CD8-positive, alpha-beta memory T cell (primary cell): ENCODE measurements around the gene PRDX5. TPM values are rescaled to one million over a fixed set of nuclear protein-coding genes. Genes with fewer than 3 reads are reported as not detected.
A peak's percentile ranks its signal among the peaks of the same experiment; 100 is the strongest.

Experiments used
- CTCF ChIA-PET: fragments of 350-600 bp; sonication (Branson Sonifier 250); formaldehyde crosslinking; loops from one replicate; lab custom pipeline; 2021; ENCODE audit warnings: antibody characterized with exemption; lab: Charles Lee
- POLR2A ChIA-PET: fragments of 350-600 bp; sonication (Branson Sonifier 250); formaldehyde crosslinking; loops from one replicate; lab custom pipeline; 2021; ENCODE audit warnings: antibody characterized with exemption; lab: Charles Lee
- DNase-seq, 5 donors: peaks; one replicate each; pipeline versions ENCODE4 v3.0.0 to v3.0.0-alpha.2; 2020 to 2022; ENCODE audit warnings: mixed read lengths in 1 of 5
- H3K27ac ChIP-seq: one replicate; pipeline ENCODE4 v1.7.0; 2013; ENCODE audit warnings: low read depth, mild to moderate bottlenecking, low read length, moderate library complexity
- H3K27me3 ChIP-seq: 2 replicates; pipeline ENCODE4 v1.7.0; 2013; ENCODE audit warnings: low read length, mild to moderate bottlenecking; ENCODE audit not compliant: insufficient read depth, poor library complexity, severe bottlenecking
- H3K36me3 ChIP-seq: 2 replicates; pipeline ENCODE4 v1.7.0; 2013; ENCODE audit warnings: mild to moderate bottlenecking, low read length, moderate library complexity; ENCODE audit not compliant: insufficient read depth
- H3K4me1 ChIP-seq: 2 replicates; pipeline ENCODE4 v1.7.0; 2013; ENCODE audit warnings: mild to moderate bottlenecking, low read length, moderate library complexity; ENCODE audit not compliant: insufficient read depth
- H3K4me3 ChIP-seq: 2 replicates; pipeline ENCODE4 v1.7.0; 2013; ENCODE audit warnings: mild to moderate bottlenecking, low read length
- H3K9me3 ChIP-seq: 2 replicates; pipeline ENCODE4 v1.7.0; 2013; ENCODE audit warnings: mild to moderate bottlenecking, low read length
- H3K27ac Mint-ChIP-seq, 8 donors: one replicate each; pipeline ENCODE4 v1.8.0; 2020 to 2021; ENCODE audit warnings: mixed read lengths in 8 of 8, mild to moderate bottlenecking in 6 of 8, inconsistent platforms in 3 of 8, moderate library complexity in 3 of 8
- H3K27me3 Mint-ChIP-seq, 2 donors: one replicate each; pipeline ENCODE4 v1.8.0; 2020 to 2021; ENCODE audit warnings: mixed read lengths in 2 of 2, mild to moderate bottlenecking in 1 of 2, moderate library complexity in 1 of 2
- H3K36me3 Mint-ChIP-seq, 3 donors: one replicate each; pipeline ENCODE4 v1.8.0; 2020 to 2021; ENCODE audit warnings: mixed read lengths in 3 of 3, inconsistent platforms in 1 of 3, mild to moderate bottlenecking in 1 of 3
- H3K4me1 Mint-ChIP-seq, 3 donors: one replicate each; pipeline ENCODE4 v1.8.0; 2020 to 2021; ENCODE audit warnings: mixed read lengths in 3 of 3, inconsistent platforms in 1 of 3, mild to moderate bottlenecking in 1 of 3
- H3K4me3 Mint-ChIP-seq, 7 donors: one replicate each; pipeline ENCODE4 v1.8.0; 2020 to 2021; ENCODE audit warnings: mixed read lengths in 7 of 7, mild to moderate bottlenecking in 6 of 7, moderate library complexity in 4 of 7, inconsistent platforms in 2 of 7
- H3K9me3 Mint-ChIP-seq, 5 donors: one replicate each; pipeline ENCODE4 v1.8.0; 2020 to 2022; ENCODE audit warnings: mixed read lengths in 5 of 5, mild to moderate bottlenecking in 3 of 5, moderate library complexity in 2 of 5, inconsistent platforms in 1 of 5
- polyA plus RNA-seq: library from polyadenylated mRNA; unstranded; fragments of 300-500 nt; fragmentation: Illumina TruSeq; gene quantifications from one replicate; pipeline ENCODE4 v1.2.3, GENCODE V29; 2021
- total RNA-seq, 2 experiments: library from RNA; stranded (reverse); gene quantifications; one replicate each; pipeline ENCODE4 v1.2.3, GENCODE V29; 2021

Gene PRDX5
- total and polyA plus RNA-seq, 3 experiments from 2014 or later = 114 to 170 (median 126) TPM

DNA sequence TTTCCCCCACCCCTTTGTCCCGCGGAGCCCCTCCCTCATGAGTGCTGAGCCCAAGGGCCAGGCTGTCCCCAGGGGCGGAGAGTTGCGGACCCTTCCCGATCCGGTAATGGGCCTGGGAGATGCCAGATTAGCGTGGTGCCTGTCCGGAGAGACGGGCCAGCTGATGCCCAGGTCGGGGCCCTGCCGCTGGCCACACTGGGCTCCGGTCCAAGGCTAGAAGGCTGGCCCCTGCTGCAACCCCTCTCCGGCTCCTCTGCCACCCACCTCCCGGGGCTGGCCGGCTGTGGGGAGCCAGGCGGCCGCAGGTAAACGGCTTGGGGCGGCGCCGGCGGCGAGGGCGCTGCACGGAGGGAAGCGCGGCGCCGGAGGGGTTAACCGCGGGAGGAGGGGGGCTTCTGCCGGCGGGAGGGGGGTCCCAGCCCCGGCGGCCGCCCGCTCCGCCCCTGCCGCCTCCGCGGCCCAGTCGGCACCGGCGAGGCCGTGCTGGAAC, 26.6 kb upstream of the PRDX5 start, which contains the start of gene KCNK4:
KCNK4 (plus strand) TSS at position 41 of the 490 bp plus-strand sequence. CDS start 1,717 bp downstream, outside the sequence.
- peaks cover 5 to 16% (median 9%) of the 10 kb centered on the region in 3 donors for H3K4me1 Mint-ChIP-seq
- ChIA-PET CTCF (interaction anchor here (1.5 kb wide), 1 partner anchor 13 kb away, joined by 6 read pairs; no protein-coding TSS in a partner anchor), POLR2A (no interaction called here)
- Histone ChIP-seq H3K4me3 (no peak within 1 kb of the TSS), H3K36me3 (no peaks in the 10 kb centered on the region), H3K9me3 (no peaks in the 10 kb centered on the region), H3K27me3 (peaks cover 38% of the 10 kb centered on the region), H3K27ac (no peak within 1 kb of the TSS), H3K4me1 (peaks cover 2% of the 10 kb centered on the region)
- peak within 1 kb of the TSS in 2 of 8 donors; percentile 29 to 36 for H3K27ac Mint-ChIP-seq
- H3K36me3 Mint-ChIP-seq = no peaks in the 10 kb centered on the region
- no peak for DNase-seq
- peaks cover 36 to 42% of the 10 kb centered on the region in 2 donors for H3K27me3 Mint-ChIP-seq
- H3K4me3 Mint-ChIP-seq = peak within 1 kb of the TSS in 6 of 7 donors; percentile 45 to 76 (median 68)
- H3K9me3 Mint-ChIP-seq = peaks cover 0 to 2% (median 0%) of the 10 kb centered on the region in 5 donors

DNA sequence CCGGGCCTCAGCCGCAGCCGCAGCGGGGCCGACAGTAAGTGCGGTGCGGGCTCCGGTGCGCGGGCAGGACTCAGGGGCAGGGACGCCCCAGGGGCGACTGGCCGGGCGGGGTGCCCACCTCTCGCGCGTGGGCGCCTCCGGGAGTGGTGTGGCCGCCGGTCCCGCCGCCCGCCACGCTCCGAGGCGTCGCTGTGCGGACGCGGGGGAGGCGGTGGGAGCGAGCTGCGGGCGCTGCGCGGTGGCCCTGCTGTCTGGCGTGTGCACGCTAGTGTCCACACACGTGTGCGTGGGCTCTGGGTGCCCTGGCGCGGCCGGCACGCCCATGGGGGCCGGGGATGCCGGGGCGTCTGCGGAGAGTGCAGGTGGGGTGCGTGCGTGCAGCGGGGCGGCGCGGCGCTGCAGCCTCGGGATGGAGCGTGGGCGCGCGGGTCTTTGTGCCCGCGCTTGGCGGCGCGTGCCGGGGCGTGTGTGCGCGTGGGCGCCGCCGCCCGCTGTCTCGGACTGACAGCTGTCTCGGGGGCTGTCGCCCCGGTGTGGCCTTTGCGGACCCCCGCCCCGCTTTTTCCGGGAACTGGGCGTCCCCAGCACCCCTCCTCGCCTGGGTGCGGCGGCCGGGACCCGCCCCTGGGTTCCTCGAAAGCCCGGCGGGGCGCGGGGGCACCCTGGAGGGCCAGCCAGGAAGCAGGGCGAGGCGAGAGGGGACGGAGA, 26.0 kb upstream of the PRDX5 start:
- ChIA-PET CTCF (interaction anchor here (1.6 to 2.0 kb wide), 2 partner anchors 9 to 12 kb away, joined by 3 to 13 read pairs; partner anchors contain the start of gene CATSPERZ), POLR2A (interaction anchor here (0.5 to 1.0 kb wide), 2 partner anchors 9 to 20 kb away, joined by 3 read pairs; no protein-coding TSS in a partner anchor)
- Mint-ChIP-seq H3K36me3 (no peaks in the 10 kb centered on the region), H3K4me1 (peaks cover 0 to 10% (median 4%) of the 10 kb centered on the region in 3 donors), H3K27me3 (peaks cover 41 to 47% of the 10 kb centered on the region in 2 donors), H3K27ac (no peak overlapping the region), H3K4me3 (peak overlapping the region in 1 of 7 donors; percentile 41), H3K9me3 (peaks cover 0 to 2% (median 0%) of the 10 kb centered on the region in 5 donors)
- Histone ChIP-seq H3K4me1 (no peaks in the 10 kb centered on the region), H3K4me3 (no peak overlapping the region), H3K27me3 (peaks cover 44% of the 10 kb centered on the region), H3K9me3 (no peaks in the 10 kb centered on the region), H3K36me3 (no peaks in the 10 kb centered on the region), H3K27ac (no peak overlapping the region)
- peak in 2 of 5 donors; percentile 23 to 36 for DNase-seq

DNA sequence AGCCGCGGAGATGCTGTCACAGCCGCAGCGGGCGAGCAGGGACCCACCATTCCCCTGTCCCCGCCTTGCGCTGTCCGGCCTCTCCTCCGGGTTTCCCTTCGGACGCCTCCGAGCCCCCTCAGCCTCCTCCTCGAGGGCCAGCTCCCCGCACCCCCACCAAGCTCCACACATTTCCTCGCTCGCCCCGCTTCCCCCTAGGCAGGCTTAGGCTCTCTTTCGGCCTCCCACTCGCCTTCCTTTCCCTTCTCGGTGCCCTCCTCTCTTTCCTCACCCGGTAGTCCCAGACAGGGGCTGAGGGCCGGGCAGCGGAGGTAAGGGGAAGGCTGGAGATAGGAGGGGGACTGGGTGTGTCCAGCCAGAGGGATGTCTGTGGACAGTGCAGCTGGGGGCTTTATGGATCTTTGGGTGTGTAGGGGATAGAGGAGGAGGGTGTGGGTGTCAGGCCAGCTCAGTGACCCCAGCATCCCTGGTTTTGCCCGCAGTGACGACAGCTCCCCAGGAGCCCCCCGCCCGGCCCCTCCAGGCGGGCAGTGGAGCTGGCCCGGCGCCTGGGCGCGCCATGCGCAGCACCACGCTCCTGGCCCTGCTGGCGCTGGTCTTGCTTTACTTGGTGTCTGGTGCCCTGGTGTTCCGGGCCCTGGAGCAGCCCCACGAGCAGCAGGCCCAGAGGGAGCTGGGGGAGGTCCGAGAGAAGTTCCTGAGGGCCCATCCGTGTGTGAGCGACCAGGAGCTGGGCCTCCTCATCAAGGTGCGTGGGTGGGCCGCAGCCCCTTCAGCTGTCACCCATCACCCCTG, 25.3 kb upstream of the PRDX5 start:
- Histone ChIP-seq H3K9me3 (no peaks in the 10 kb centered on the region), H3K36me3 (no peaks in the 10 kb centered on the region), H3K4me3 (no peak overlapping the region), H3K27me3 (peaks cover 52% of the 10 kb centered on the region), H3K4me1 (no peaks in the 10 kb centered on the region), H3K27ac (no peak overlapping the region)
- H3K27me3 Mint-ChIP-seq = peaks cover 49 to 55% of the 10 kb centered on the region in 2 donors
- H3K27ac Mint-ChIP-seq = no peak overlapping the region
- no peak for DNase-seq
- CTCF ChIA-PET = interaction anchor here (1.6 to 2.0 kb wide), 2 partner anchors 8 to 11 kb away, joined by 3 to 13 read pairs; partner anchors contain the start of gene CATSPERZ
- peaks cover 0 to 2% (median 0%) of the 10 kb centered on the region in 5 donors for H3K9me3 Mint-ChIP-seq
- no peaks in the 10 kb centered on the region for H3K36me3 Mint-ChIP-seq
- peak overlapping the region in 5 of 7 donors; percentile 16 to 70 (median 52) for H3K4me3 Mint-ChIP-seq
- peaks cover 0 to 10% (median 3%) of the 10 kb centered on the region in 3 donors for H3K4me1 Mint-ChIP-seq
- POLR2A ChIA-PET = interaction anchor here (0.5 to 1.0 kb wide), 2 partner anchors 8 to 21 kb away, joined by 3 read pairs; no protein-coding TSS in a partner anchor

DNA sequence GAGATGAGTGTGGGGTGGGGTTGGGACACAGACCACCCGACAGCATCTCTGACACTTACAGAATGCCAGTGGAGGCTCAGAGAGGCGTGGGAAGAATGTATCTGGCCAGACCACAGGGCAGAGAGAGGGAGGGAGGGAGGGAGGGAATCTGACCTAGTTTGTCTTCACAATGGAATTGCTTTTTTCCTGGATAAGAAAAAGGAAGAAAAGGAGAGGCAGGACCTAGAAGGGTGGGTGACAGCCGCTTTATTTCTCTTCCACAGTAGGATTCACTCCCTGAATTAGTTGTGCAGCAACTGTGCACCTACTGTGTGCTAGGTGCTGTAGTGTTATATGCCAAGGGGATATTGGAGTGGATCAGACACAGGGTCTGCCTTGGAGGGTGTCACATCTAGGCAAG, 23.1 kb upstream of the PRDX5 start:
- H3K36me3 ChIP-seq = no peaks in the 10 kb centered on the region
- no peak overlapping the region for H3K4me3 ChIP-seq
- no peak overlapping the region for H3K27ac ChIP-seq
- no peaks in the 10 kb centered on the region for H3K9me3 ChIP-seq
- ChIA-PET CTCF (interaction anchor here (1.9 kb wide), 1 partner anchor 90 kb away, joined by 8 read pairs; no protein-coding TSS in a partner anchor), POLR2A (interaction anchor here (0.6 kb wide), 1 partner anchor 9 kb away, joined by 7 read pairs; the partner anchor contains the start of gene GPR137)
- H3K9me3 Mint-ChIP-seq = peaks cover 0 to 2% (median 0%) of the 10 kb centered on the region in 5 donors
- no peak overlapping the region for H3K27ac Mint-ChIP-seq
- H3K4me1 ChIP-seq = peaks cover 3% of the 10 kb centered on the region
- peaks cover 3 to 22% (median 8%) of the 10 kb centered on the region in 3 donors for H3K4me1 Mint-ChIP-seq
- DNase-seq = no peak
- H3K27me3 ChIP-seq = peaks cover 72% of the 10 kb centered on the region
- peak overlapping the region in 1 of 7 donors; percentile 57 for H3K4me3 Mint-ChIP-seq
- no peaks in the 10 kb centered on the region for H3K36me3 Mint-ChIP-seq
- peaks cover 64 to 73% of the 10 kb centered on the region in 2 donors for H3K27me3 Mint-ChIP-seq

DNA sequence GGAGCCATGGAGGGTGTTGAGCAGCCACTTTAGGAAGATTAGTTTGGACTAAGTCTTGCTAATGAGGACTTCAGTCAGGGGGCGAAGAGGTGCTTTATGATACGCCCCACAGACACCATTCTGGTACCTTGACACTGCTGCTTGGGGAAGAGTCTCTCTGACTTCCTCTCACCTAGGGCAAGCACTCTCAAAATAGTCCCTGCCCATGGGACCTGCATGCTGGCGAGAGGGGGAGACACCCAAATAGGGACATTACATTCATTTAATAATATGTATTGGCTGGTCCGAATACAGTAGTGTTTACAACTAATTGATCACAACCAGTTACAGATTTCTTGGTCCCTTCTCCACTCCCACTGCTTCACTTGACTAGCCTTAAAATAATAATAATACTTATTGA, 22.2 kb upstream of the PRDX5 start:
- Histone ChIP-seq H3K36me3 (no peaks in the 10 kb centered on the region), H3K27ac (no peak overlapping the region), H3K4me1 (peaks cover 13% of the 10 kb centered on the region), H3K4me3 (no peak overlapping the region), H3K27me3 (peaks cover 76% of the 10 kb centered on the region), H3K9me3 (no peaks in the 10 kb centered on the region)
- no peaks in the 10 kb centered on the region for H3K36me3 Mint-ChIP-seq
- H3K9me3 Mint-ChIP-seq = peaks cover 0 to 2% (median 0%) of the 10 kb centered on the region in 5 donors
- CTCF ChIA-PET = interaction anchor here (1.9 kb wide), 1 partner anchor 91 kb away, joined by 8 read pairs; no protein-coding TSS in a partner anchor
- H3K4me3 Mint-ChIP-seq = no peak overlapping the region
- no peak overlapping the region for H3K27ac Mint-ChIP-seq
- POLR2A ChIA-PET = interaction anchor here (0.6 kb wide), 1 partner anchor 10 kb away, joined by 7 read pairs; the partner anchor contains the start of gene GPR137
- H3K4me1 Mint-ChIP-seq = peaks cover 12 to 29% (median 14%) of the 10 kb centered on the region in 3 donors
- no peak for DNase-seq
- peaks cover 66 to 78% of the 10 kb centered on the region in 2 donors for H3K27me3 Mint-ChIP-seq

DNA sequence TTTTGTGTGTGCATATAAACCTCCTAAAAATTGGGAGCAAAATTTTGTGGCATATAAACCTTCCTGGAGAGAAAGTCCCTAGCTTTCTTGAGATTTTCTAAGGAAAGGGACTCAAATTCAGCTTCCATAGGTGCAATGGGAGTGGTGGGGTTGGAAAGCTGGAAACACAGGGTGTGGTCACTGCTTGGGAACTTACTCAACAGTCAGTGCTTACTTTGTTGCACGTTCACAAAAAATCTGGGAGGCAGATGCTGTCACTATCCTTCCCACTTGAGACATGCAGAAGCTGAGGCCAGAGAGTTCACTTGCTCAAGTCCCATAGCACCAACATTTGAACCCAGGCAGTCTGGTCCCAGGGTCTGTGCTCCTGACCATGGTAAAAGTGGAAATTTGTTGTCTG, 21.7 kb upstream of the PRDX5 start:
- H3K36me3 ChIP-seq = no peaks in the 10 kb centered on the region
- H3K4me3 Mint-ChIP-seq = no peak overlapping the region
- H3K9me3 ChIP-seq = no peaks in the 10 kb centered on the region
- H3K9me3 Mint-ChIP-seq = no peaks in the 10 kb centered on the region
- no peak overlapping the region for H3K4me3 ChIP-seq
- H3K27me3 Mint-ChIP-seq = peaks cover 67 to 79% of the 10 kb centered on the region in 2 donors
- POLR2A ChIA-PET = no interaction called here
- no peaks in the 10 kb centered on the region for H3K36me3 Mint-ChIP-seq
- H3K27ac ChIP-seq = no peak overlapping the region
- peaks cover 15% of the 10 kb centered on the region for H3K4me1 ChIP-seq
- CTCF ChIA-PET = interaction anchor here (1.9 kb wide), 1 partner anchor 91 kb away, joined by 8 read pairs; no protein-coding TSS in a partner anchor
- H3K27ac Mint-ChIP-seq = no peak overlapping the region
- no peak for DNase-seq
- H3K4me1 Mint-ChIP-seq = peaks cover 15 to 31% (median 17%) of the 10 kb centered on the region in 3 donors
- H3K27me3 ChIP-seq = peaks cover 74% of the 10 kb centered on the region
